Hematopoietic multipotent progenitor cell treated with erythropoietin and hydrocortisone succinate and interleukin-3 and kit ligand, for 8 days (in vitro differentiated cells): Measurements from ENCODE around the gene SNX33.
"Not testable (repeated sequence)": the region's sequence is repeated elsewhere in the genome, so short reads cannot be mapped to it uniquely, and the experiment has no call there.

Source experiments
- DNase-seq: peaks from one replicate; pipeline ENCODE4 v3.0.0-alpha.2; 2015

Gene SNX33

DNA sequence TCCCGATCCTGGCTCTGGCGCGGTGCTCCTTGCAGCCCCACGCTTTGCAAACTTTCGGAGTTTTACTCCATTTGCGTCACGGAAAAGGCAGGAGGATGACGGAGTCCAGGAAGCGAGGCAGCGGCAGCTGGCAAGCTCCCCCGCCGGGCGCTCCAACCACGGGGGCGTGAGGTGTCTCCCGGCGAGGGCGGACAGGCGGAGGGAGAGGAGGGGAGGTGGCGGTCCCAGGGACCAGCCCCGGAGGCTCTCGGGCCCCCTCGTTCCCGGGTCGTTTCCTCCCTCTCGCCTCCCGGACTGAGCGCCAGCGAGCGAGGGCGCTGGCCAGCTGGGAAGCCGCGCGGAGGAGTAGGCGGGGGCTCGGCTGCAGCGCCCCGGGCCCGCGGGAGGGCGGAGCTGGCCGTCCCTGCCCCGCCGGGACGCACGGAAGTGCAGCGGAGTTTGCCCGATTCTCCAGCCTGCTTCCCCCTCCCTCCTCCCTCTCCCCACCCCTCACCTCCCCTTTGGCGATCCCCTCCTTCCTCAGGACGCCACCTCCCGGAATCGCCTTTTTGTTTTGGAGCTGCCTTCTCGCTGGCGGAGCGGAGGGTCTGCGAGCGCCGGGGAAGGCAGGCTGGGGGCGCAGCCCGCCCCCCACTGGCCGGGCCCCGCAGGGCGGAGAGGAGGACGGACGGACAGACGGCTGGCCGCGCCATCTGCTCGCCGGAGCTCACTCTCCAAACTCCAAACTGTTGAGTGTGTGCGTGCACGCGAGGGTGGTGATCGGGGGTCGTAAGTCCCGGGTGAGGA is at the start of gene SNX33:
TSS of gene SNX33 (plus strand) at position 543 of the 786 bp plus-strand sequence. CDS start 1,191 bp downstream, outside the sequence.
- peak; percentile 31 for DNase-seq

DNA sequence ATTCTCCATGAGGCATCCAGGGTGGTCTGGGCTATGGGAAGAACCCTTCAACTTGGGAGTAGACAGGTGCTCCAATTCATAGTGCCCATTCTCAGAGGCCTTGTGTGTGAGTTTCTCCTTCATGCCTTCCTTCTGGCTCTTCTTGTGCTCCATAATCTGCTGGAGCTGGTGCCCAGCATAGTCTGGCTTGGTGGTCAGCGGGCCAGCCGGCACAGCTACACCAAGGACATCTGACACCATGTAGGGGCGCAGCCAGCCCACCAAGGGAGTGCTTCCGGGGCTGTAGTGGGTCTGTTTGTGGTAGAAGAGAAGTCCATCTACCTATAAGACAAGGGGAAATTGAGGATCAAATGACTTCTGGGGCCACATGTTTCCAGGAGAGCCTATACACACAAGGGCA is 49.4 kb upstream of the SNX33 start:
- DNase-seq: no peak

DNA sequence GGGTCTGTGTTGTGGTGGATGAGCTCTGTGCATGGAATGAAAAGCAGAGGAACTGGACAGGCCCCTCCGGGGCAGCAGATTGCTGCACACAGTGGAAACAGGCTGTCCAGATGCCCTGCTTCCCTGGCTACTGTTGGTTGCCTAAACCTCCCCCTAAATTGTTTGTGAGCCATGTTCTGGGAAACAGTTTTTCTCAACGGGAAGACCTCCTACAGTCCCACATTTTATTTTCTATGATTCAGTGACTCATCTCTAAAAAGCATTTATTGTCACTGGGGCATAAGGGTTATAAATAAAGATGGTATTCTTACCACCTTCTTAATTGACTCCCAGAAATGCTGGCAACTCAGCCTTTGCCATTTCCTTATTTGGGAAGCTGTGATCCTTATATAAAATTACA is 48.3 kb upstream of the SNX33 start:
- DNase-seq: no peak

DNA sequence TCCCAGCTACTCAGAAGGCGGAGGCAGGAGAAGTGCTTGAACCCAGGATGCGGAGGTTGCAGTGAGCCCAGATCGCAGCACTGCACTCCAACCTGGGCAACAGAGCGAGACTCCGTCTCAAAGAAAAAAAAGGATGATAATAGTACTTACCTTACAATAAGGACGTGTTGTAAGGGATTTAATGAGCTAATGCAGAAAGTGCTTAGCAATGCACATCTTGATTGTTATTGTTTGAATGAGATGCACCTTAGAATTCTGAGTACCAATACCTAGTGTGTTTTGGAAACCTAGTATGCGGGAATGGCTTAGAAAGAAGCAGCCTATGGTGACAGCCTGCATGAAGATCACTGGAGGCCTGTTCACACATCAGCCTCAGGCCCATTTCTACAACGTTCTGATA is 41.7 kb upstream of the SNX33 start:
- no peak for DNase-seq

DNA sequence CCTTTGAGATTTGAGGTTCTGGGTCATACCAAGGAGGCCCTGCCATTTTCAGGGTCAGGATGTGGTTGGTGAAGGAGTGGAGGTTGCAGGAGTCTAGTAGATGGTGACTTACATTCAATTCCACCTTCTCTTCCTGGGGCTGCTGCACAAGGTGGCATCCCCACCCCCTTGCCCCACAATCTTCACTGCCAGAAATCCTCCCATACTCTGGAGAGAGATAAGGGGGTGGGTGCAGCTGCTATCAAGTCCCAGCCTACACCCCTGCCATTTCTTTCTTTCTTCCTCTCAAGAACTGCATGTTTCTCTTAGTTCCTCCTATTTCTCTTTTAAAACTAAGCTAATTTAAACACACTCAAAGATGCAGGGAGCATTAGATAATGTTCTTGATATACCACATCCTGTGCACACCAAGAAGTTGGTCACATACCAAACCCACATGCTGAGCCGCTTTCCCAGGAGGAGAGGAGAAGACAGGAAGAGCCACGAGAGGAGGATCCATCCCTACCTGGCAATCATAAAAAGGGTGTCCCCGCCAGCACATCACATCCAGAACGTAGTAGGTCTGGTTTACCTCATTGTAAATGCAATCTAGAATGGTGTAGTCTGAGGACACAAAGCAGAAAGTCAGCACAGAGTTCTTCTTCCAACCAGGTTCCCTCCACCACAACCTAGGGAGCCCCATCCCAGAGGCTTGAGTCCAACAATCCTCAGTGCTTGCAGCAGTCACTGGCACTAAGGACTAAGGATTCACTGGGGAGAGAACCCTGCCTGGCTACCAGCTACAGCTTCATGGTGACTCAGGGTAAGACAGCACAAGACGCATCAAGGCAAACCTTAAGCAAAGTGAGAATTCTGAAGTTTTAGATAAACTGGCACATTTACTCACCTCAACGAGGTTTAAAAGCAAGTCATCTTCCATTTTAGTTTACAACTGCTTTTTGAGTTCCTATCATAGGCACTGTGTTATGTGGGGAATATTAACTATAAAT is 40.7 kb upstream of the SNX33 start:
- DNase-seq: peak; percentile 96

GRCh38 chr15:75616766-75617165 is 30.9 kb upstream of the SNX33 start:
- no peak for DNase-seq

DNA sequence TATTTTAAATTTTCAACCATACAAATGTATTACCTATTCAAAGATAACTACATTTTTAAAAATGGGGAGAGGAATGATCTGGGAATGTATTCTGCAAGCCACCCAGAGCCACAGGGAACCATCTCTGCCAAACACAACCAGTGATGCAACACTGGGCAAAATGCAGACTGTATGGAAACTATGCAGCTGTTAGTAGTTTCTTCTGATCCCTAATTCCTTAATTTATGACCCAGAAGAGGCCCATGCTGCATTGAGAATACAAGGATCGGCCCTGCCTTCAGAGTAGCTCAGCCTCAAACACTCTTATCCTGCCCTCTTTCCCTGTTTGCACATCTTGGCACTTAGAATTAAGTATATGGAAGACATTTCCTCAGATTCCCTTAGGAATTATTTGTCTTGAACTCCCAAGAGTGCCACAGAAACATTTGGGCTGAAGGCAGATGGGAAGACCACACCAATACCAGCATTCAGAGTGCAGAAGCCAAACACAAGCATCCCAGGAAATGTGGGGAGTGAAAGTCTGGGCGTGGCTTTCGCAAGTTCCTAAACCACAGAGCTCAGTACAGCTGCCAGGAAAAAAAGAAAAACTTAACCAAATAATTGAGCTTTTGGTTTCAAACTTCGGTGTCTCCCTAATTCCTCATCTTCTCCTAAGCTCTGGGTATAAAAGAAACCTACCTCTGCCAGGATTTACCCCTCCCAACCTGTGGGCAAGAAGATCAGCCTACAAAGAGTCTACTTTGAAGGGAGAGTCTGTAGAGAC is 27.5 kb upstream of the SNX33 start:
- no peak for DNase-seq

DNA sequence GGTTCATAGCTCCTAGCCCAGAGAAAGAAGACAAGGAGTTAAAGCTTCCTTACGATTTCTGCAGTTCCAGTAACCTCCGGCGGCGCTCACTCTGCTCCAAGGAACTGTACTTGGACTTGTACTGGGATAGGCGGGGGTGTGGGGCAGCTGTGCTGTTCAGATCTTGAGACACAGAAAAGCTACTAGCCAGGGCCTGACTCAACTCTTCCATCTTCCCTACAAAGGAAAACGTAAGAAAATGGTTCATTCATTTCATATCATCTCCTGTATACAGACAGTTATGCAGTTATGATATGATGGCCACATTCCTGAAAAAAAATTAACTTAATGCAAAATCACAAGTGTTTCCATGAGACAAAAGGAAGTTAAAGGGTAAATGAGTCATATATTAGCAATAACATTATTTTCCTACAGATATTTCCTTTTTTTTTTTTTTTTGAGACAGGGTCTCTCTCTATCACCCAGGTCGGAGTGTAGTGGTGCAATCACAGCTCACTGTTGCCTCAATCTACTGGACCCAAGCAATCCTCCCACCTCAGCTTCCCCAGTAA is 26.8 kb upstream of the SNX33 start:
- peak; percentile 28 for DNase-seq

- DNase-seq: no peak
These were observed 25.2 kb upstream of the SNX33 start for GRCh38 chr15:75622505-75622904.

DNA sequence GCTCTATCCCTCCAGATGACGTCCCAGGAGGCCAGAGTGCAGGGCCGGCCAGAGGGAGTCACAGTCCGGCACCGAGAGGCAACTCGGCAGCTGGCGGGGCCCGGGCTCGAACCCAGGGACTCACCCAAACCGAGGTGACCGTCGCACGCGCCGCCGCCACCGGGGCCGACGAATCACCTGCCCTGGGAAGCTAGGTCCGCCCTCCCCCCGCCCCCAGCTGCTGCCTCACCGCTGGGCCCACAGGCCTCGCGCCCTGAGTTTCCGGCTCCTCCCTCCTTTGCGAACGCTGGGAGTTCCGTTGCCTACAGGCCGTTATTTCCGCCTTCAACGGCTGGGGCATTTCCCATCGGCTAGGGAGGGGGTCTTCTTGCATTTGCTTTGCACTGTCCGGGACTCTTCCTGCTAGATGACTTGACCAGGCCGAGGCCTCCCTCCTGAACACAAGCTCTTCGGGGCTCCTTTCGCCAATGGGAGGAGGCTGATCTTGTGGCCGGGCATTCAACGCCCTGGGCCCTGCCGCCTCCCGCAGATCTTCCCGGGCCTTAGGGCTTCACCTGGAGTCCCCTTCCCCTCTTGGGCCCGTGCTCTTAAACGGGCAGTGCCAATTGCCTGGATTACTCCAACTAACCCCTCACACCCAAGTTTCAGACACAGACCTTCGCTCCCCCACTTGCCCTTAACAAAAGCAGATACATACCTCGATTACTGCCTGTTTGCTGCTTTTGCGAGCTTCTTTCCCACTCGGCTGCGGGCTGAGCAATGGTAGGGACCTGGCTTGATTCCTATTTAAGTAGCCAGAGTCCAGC is 22.0 kb upstream of the SNX33 start, which contains the start of gene SNUPN:
TSS of gene SNUPN (minus strand) at position 184 of the 806 bp plus-strand sequence. CDS start 4,674 bp downstream, outside the sequence.
- DNase-seq: peak; percentile 93

- no peak for DNase-seq
These were observed 15.8 kb upstream of the SNX33 start for GRCh38 chr15:75631935-75632334.

GRCh38 chr15:75633922-75634321 is 13.8 kb upstream of the SNX33 start:
- DNase-seq: not testable (repeated sequence)

- DNase-seq: no peak
These were observed 11.7 kb upstream of the SNX33 start for GRCh38 chr15:75636026-75636425.

- DNase-seq: no peak
These were observed 10.3 kb upstream of the SNX33 start for GRCh38 chr15:75637245-75638009.

GRCh38 chr15:75639191-75639708 is 8.5 kb upstream of the SNX33 start:
- DNase-seq: peak; percentile 47

GRCh38 chr15:75639709-75640482 is 7.8 kb upstream of the SNX33 start, which contains the start of gene IMP3:
Gene IMP3 (minus strand): TSS chr15:75640224. CDS start chr15:75640168, 56 bp downstream.
- DNase-seq: peak; percentile 99

- peak; percentile 87 for DNase-seq
These were observed 7.1 kb upstream of the SNX33 start for GRCh38 chr15:75640483-75641178.

DNA sequence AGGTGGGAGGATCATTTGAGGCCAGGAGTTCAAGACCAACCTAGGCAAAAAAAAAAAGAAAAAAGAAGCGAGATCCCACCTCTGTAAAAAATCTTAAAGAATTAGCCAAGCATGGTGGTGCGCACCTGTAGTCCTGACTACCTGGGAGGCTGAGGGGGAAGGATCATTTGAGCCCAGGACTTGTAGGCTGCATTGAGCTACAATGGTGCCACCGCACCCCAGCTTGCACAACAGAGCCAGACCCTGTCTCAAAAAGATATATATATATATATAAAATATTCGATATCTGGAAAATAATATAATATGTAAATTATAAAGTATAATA is 6.6 kb upstream of the SNX33 start:
- DNase-seq: no peak

GRCh38 chr15:75641603-75642002 is 6.1 kb upstream of the SNX33 start:
- DNase-seq: no peak
